ENCODE measurements around the gene THSD4.

The THSD4 gene

DNA sequence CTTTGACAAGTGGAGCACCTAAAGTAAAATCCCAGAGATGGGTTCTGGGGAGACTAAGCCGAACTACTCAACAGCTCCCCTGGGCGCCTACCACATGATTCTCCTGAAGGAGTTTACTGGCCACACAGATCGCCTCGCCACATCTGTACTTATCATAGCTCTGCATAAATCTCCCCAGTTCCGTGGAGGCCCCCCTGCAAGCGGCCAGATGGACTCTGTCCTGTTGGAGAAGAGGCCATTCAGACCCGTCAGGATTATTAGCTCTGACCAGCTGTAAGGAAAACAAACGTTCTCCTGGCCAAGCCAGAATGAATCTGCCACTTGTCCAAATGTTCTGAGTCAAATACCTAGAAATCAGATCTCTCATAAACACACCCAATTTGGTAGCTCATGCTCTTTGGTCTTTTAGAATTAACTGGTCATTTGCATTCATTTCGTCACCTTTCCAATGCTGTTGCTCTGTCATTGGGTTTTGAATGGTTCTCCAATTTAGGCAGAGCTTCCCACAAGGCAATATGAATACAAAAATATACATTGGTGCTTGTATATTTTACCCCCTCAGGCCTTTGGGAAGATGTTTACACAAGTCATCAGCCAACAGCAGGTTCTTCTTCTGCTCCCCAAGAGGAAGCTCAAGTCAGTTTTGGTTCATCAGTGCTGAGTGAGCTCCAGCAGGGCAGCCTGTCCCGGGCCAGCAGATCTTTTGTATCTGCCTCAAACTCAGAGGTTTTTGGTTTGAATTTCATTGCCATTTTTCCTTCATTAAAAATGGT, 124.5 kb downstream of the THSD4 start:
- Histone ChIP-seq H3K4me3 (ENCODE audit: low read length) (no peak overlapping the region), H4K20me1 (ENCODE audit: insufficient read depth, low read length) (no peaks in the 10 kb centered on the region), H3K27ac (ENCODE audit: low read length) (no peak overlapping the region), H3F3A (ENCODE audit: insufficient read depth, low read length) (no peaks in the 10 kb centered on the region), H3K4me1 (ENCODE audit: low read length) (no peaks in the 10 kb centered on the region), H2AFZ (ENCODE audit: low read length) (no peak overlapping the region), H3K36me3 (replicated peaks; ENCODE audit: insufficient read depth, low read length) (no peaks in the 10 kb centered on the region), H3K9me2 (replicated peaks; ENCODE audit: insufficient read depth, low read length) (no peaks in the 10 kb centered on the region), H3K9ac (ENCODE audit: low read length) (no peak overlapping the region), H3K9me3 (replicated peaks; ENCODE audit: insufficient read depth, low read length) (no peaks in the 10 kb centered on the region), H3K27me3 (replicated peaks; ENCODE audit: insufficient read depth, low read length) (no peaks in the 10 kb centered on the region), H3K79me2 (ENCODE audit: low read length) (no peaks in the 10 kb centered on the region), H3K4me2 (ENCODE audit: low read depth, low read length) (no peak overlapping the region)
- DNase-seq = no peak
- TF ChIP-seq EZH2 (optimal IDR thresholded peaks at IDR 0.05; ENCODE audit: low read depth, low read length) (no peak), CTCF (IDR thresholded peaks at IDR 0.05; ENCODE audit: low read length) (no peak), EZH2phosphoT487 (IDR thresholded peaks at IDR 0.05; ENCODE audit: low read length) (no peak)

DNA sequence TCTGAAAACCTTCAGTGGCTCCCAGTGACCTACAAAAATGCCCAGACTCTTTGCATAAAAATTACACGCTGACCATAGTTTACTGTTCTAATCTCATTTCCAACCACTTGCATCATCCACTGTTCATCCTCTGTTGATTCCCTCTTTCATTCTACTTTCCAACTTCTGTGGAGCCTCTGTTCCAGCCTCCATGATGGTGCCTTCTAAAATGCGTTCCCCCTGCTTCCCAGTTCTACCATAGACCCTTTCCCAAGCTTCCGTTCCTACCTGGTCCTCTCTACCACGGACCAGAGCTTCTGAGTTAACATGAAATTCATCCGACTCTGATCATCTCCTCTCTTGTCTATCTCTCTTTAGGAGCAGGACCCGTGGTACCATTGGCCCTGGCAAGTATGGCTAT, 127.0 kb downstream of the THSD4 start:
- no peaks in the 10 kb centered on the region for H3F3A ChIP-seq (ENCODE audit: insufficient read depth, low read length)
- no peak overlapping the region for H3K4me2 ChIP-seq (ENCODE audit: low read depth, low read length)
- H3K36me3 ChIP-seq (replicated peaks; ENCODE audit: insufficient read depth, low read length) = no peaks in the 10 kb centered on the region
- H3K4me3 ChIP-seq (ENCODE audit: low read length) = no peak overlapping the region
- no peak overlapping the region for H3K27ac ChIP-seq (ENCODE audit: low read length)
- no peak overlapping the region for H3K9ac ChIP-seq (ENCODE audit: low read length)
- H2AFZ ChIP-seq (ENCODE audit: low read length) = no peak overlapping the region
- TF ChIP-seq EZH2phosphoT487 (IDR thresholded peaks at IDR 0.05; ENCODE audit: low read length) (no peak), EZH2 (optimal IDR thresholded peaks at IDR 0.05; ENCODE audit: low read depth, low read length) (no peak), CTCF (IDR thresholded peaks at IDR 0.05; ENCODE audit: low read length) (no peak)
- H3K27me3 ChIP-seq (replicated peaks; ENCODE audit: insufficient read depth, low read length) = no peaks in the 10 kb centered on the region
- no peaks in the 10 kb centered on the region for H3K9me2 ChIP-seq (replicated peaks; ENCODE audit: insufficient read depth, low read length)
- H3K4me1 ChIP-seq (ENCODE audit: low read length) = no peaks in the 10 kb centered on the region
- H3K79me2 ChIP-seq (ENCODE audit: low read length) = no peaks in the 10 kb centered on the region
- H3K9me3 ChIP-seq (replicated peaks; ENCODE audit: insufficient read depth, low read length) = no peaks in the 10 kb centered on the region
- no peak for DNase-seq
- H4K20me1 ChIP-seq (ENCODE audit: insufficient read depth, low read length) = no peaks in the 10 kb centered on the region

GRCh38 chr15:71244250-71244649, 129.0 kb downstream of the THSD4 start:
- DNase-seq = no peak
- Histone ChIP-seq H3K9ac (ENCODE audit: low read length) (no peak overlapping the region), H3K9me3 (replicated peaks; ENCODE audit: insufficient read depth, low read length) (no peaks in the 10 kb centered on the region), H3K36me3 (replicated peaks; ENCODE audit: insufficient read depth, low read length) (no peaks in the 10 kb centered on the region), H3K4me2 (ENCODE audit: low read depth, low read length) (no peak overlapping the region), H3K79me2 (ENCODE audit: low read length) (no peaks in the 10 kb centered on the region), H3F3A (ENCODE audit: insufficient read depth, low read length) (no peaks in the 10 kb centered on the region), H3K27me3 (replicated peaks; ENCODE audit: insufficient read depth, low read length) (no peaks in the 10 kb centered on the region), H3K4me3 (ENCODE audit: low read length) (no peak overlapping the region), H4K20me1 (ENCODE audit: insufficient read depth, low read length) (no peaks in the 10 kb centered on the region), H3K9me2 (replicated peaks; ENCODE audit: insufficient read depth, low read length) (no peaks in the 10 kb centered on the region), H3K4me1 (ENCODE audit: low read length) (no peaks in the 10 kb centered on the region), H3K27ac (ENCODE audit: low read length) (no peak overlapping the region), H2AFZ (ENCODE audit: low read length) (no peak overlapping the region)
- TF ChIP-seq CTCF (IDR thresholded peaks at IDR 0.05; ENCODE audit: low read length) (no peak), EZH2 (optimal IDR thresholded peaks at IDR 0.05; ENCODE audit: low read depth, low read length) (no peak), EZH2phosphoT487 (IDR thresholded peaks at IDR 0.05; ENCODE audit: low read length) (no peak)

Measured in MM.1S (cell line).